OCI-LY7 (cell line): ENCODE data around the gene MYCBPAP. TPM values are rescaled to one million over a fixed set of nuclear protein-coding genes. Genes with fewer than 3 reads are reported as not detected.

Experiments used
- BruUV-seq: library from RNA; stranded (reverse); fragments of 400-500 nt; replicated peaks from 2 replicates; lab custom pipeline; 2021; lab: Mats Ljungman, UMichigan
- CTCF ChIA-PET: fragments of 300-600 bp; sonication (Branson Sonifier 250); formaldehyde crosslinking; loops from one replicate; lab custom pipeline; 2022; ENCODE audit warnings: antibody characterized with exemption; ENCODE audit not compliant: unreplicated experiment; lab: Charles Lee
- POLR2A ChIA-PET: fragments of 300-600 bp; sonication (Branson Sonifier 250); formaldehyde crosslinking; loops from one replicate; lab custom pipeline; 2022; ENCODE audit warnings: antibody characterized with exemption; lab: Charles Lee
- DNase-seq: peaks from one replicate; pipeline ENCODE4 v3.0.0-alpha.2; 2015; ENCODE audit warnings: low spot score
- H2AFZ ChIP-seq: fragments of 200-600 bp; sonication (generic), shearing (Covaris generic); 2 replicates; pipeline ENCODE4 v1.6.1; 2014; ENCODE audit warnings: mild to moderate bottlenecking, antibody characterized with exemption, low read length, moderate library complexity
- H3K27ac ChIP-seq: fragments of 200-600 bp; sonication (generic); 2 replicates; pipeline ENCODE4 v1.5.1; 2014; ENCODE audit warnings: mixed run types, low read depth, mild to moderate bottlenecking, moderate library complexity, low read length, inconsistent platforms; ENCODE audit not compliant: poor library complexity, severe bottlenecking
- H3K36me3 ChIP-seq: fragments of 200-600 bp; sonication (generic); 2 replicates; pipeline ENCODE4 v1.6.1; 2014; ENCODE audit warnings: mild to moderate bottlenecking, antibody characterized with exemption, low read length, moderate library complexity, mixed read lengths; ENCODE audit not compliant: insufficient read depth
- H3K4me1 ChIP-seq: fragments of 200-600 bp; sonication (generic); 2 replicates; pipeline ENCODE4 v1.5.1; 2014; ENCODE audit warnings: mild to moderate bottlenecking, low read length; ENCODE audit not compliant: insufficient read depth, poor library complexity, severe bottlenecking
- H3K4me2 ChIP-seq: fragments of 200-600 bp; sonication (generic); 2 replicates; pipeline ENCODE4 v1.6.1; 2014; ENCODE audit warnings: mild to moderate bottlenecking, low read length
- H3K4me3 ChIP-seq: fragments of 200-600 bp; sonication (generic); 2 replicates; pipeline ENCODE4 v1.5.1; 2014; ENCODE audit warnings: mild to moderate bottlenecking, low read depth, low read length; ENCODE audit not compliant: poor library complexity, severe bottlenecking
- H3K79me2 ChIP-seq: fragments of 200-600 bp; sonication (generic); 2 replicates; pipeline ENCODE4 v1.6.1; 2016; ENCODE audit warnings: low read depth, mild to moderate bottlenecking, low read length, moderate library complexity, mixed read lengths; ENCODE audit not compliant: insufficient read depth
- H3K9me2 ChIP-seq: fragments of 200-600 bp; sonication (generic); 2 replicates; pipeline ENCODE4 v1.6.1; 2016; ENCODE audit warnings: mild to moderate bottlenecking, low read length, mixed read lengths; ENCODE audit not compliant: insufficient read depth
- H3K9me3 ChIP-seq: fragments of 200-600 bp; sonication (generic); 2 replicates; pipeline ENCODE4 v1.6.1; 2014; ENCODE audit warnings: mild to moderate bottlenecking, mixed run types, low read length, mixed read lengths
- H4K20me1 ChIP-seq: fragments of 200-600 bp; sonication (generic); 2 replicates; pipeline ENCODE4 v1.6.1; 2014; ENCODE audit warnings: mild to moderate bottlenecking, antibody characterized with exemption, low read length, moderate library complexity, mixed read lengths; ENCODE audit not compliant: insufficient read depth
- CTCF ChIP-seq: fragments of 200-600 bp; sonication (generic); conservative IDR thresholded peaks from 2 replicates; pipeline ENCODE4 v1.5.1; 2014; ENCODE audit warnings: mild to moderate bottlenecking, antibody characterized with exemption, low read length, moderate library complexity, mixed read lengths
- EZH2phosphoT487 ChIP-seq: fragments of 200-600 bp; sonication (generic); IDR thresholded peaks from 2 replicates; pipeline ENCODE4 v1.6.1; 2018; ENCODE audit warnings: low read depth, borderline replicate concordance, mild to moderate bottlenecking, mixed run types, antibody characterized with exemption, low read length, moderate library complexity, mixed read lengths
- intact Hi-C: fragments of 100-400 bp; cut with micrococcal nuclease; formaldehyde crosslinking; loops from one replicate; pipeline ENCODE4 v1.10.0; 2022; ENCODE audit not compliant: unreplicated experiment
- total RNA-seq, 2 experiments: library from RNA; depleted of rRNA in 1 of 2; stranded (reverse); fragments of >200 nt in 1 of 2; shearing (Covaris generic) in 1 of 2; gene quantifications; 2 replicates each; pipeline ENCODE4 v1.2.3, GENCODE V29; 2014 to 2022

Gene MYCBPAP
- total RNA-seq, 2 experiments from 2014 or later: 5.0 to 6.8 TPM

- Histone ChIP-seq H3K79me2 (no peaks in the 10 kb centered on the region), H3K27ac (no peak overlapping the region), H3K4me1 (peaks cover 18% of the 10 kb centered on the region), H4K20me1 (no peaks in the 10 kb centered on the region), H3K9me3 (no peaks in the 10 kb centered on the region), H2AFZ (peak overlapping the region; percentile 89; the same call in 1 of the 2 replicates), H3K9me2 (no peaks in the 10 kb centered on the region), H3K4me3 (peak overlapping the region; percentile 67), H3K36me3 (no peaks in the 10 kb centered on the region), H3K4me2 (peak overlapping the region; percentile 84)
- ChIA-PET CTCF (no interaction called here), POLR2A (interaction anchor here (0.5 kb wide), 1 partner anchor 42 kb away, joined by 3 read pairs; no protein-coding TSS in a partner anchor)
- TF ChIP-seq EZH2phosphoT487 (no peak), CTCF (no peak)
- no peak for DNase-seq
- no TSS peak for BruUV-seq
- intact Hi-C loops: loop anchor here (2.0 to 10.0 kb wide), 2 partner anchors 64 to 222 kb away; partner anchors contain the start of genes ANKRD40CL and RSAD1
These were observed 34.8 kb downstream of the MYCBPAP start for GRCh38 chr17:50542795-50543774.

- ChIA-PET CTCF (no interaction called here), POLR2A (no interaction called here)
- DNase-seq: no peak
- Histone ChIP-seq H3K4me2 (no peak overlapping the region), H3K79me2 (no peaks in the 10 kb centered on the region), H3K9me2 (no peaks in the 10 kb centered on the region), H3K9me3 (no peaks in the 10 kb centered on the region), H3K4me3 (no peak overlapping the region), H3K4me1 (peaks cover 18% of the 10 kb centered on the region), H3K27ac (no peak overlapping the region), H4K20me1 (no peaks in the 10 kb centered on the region), H2AFZ (no peak overlapping the region), H3K36me3 (no peaks in the 10 kb centered on the region)
- TF ChIP-seq CTCF (no peak), EZH2phosphoT487 (no peak)
- BruUV-seq: no TSS peak
- intact Hi-C loops: loop anchor here (10.0 kb wide), 1 partner anchor 220 kb away; the partner anchor contains the start of gene ANKRD40CL
These were observed 36.3 kb downstream of the MYCBPAP start for GRCh38 chr17:50544516-50544915.

GRCh38 chr17:50545311-50545710, 37.1 kb downstream of the MYCBPAP start:
- intact Hi-C loops: loop anchor here (10.0 kb wide), 1 partner anchor 219 kb away; the partner anchor contains the start of gene ANKRD40CL
- Histone ChIP-seq H4K20me1 (no peaks in the 10 kb centered on the region), H3K9me2 (no peaks in the 10 kb centered on the region), H3K27ac (no peak overlapping the region), H3K4me1 (peaks cover 18% of the 10 kb centered on the region), H3K4me2 (no peak overlapping the region), H3K4me3 (no peak overlapping the region), H2AFZ (no peak overlapping the region), H3K36me3 (no peaks in the 10 kb centered on the region), H3K9me3 (no peaks in the 10 kb centered on the region), H3K79me2 (no peaks in the 10 kb centered on the region)
- DNase-seq: no peak
- TF ChIP-seq CTCF (no peak), EZH2phosphoT487 (no peak)
- POLR2A ChIA-PET: no interaction called here
- no TSS peak for BruUV-seq
- CTCF ChIA-PET: no interaction called here
